OCI-LY3 (cell line): ENCODE data around the gene NR5A1.

Experiments used
- CTCF ChIP-seq: fragments of 200-600, 300-600 bp; sonication (generic); IDR thresholded peaks from 2 replicates; pipeline ENCODE4 v1.5.1; 2014; ENCODE audit warnings: antibody characterized with exemption, low read length, low read depth
- EZH2phosphoT487 ChIP-seq: fragments of 200-600 bp; shearing (Covaris generic); IDR thresholded peaks from 2 replicates; pipeline ENCODE4 v1.6.1; 2018; ENCODE audit warnings: antibody characterized with exemption, mixed run types, low read depth

- no peak for TF ChIP-seq CTCF
- no peak for TF ChIP-seq EZH2phosphoT487
Measured at GRCh38 chr9:124486778-124487259, 20.4 kb downstream of the NR5A1 start.
